K562 (cell line): ENCODE results near the gene EVL. TPM values are rescaled to one million over a fixed set of nuclear protein-coding genes. Genes with fewer than 3 reads are reported as not detected.

ENCODE experiments used
- BRCA1 ChIP-seq, 2 experiments: fragments of 450-650 bp in 1 of 2; sonication (generic) in 1 of 2; formaldehyde crosslinking in 1 of 2; IDR thresholded peaks; 2 replicates each; pipeline versions ENCODE4 v1.5.0 to v1.6.1; 2017 to 2020; ENCODE audit warnings: mild to moderate bottlenecking in 1 of 2, missing genetic modification reagents in 1 of 2
- CREM ChIP-seq: IDR thresholded peaks from 2 replicates; pipeline ENCODE4 v1.6.1; 2014; ENCODE audit warnings: antibody characterized with exemption, low read depth
- DDX20 ChIP-seq: fragments of 450-650 bp; IDR thresholded peaks from 2 replicates; pipeline ENCODE4 v1.6.1; 2016; ENCODE audit warnings: missing genetic modification characterization, low read depth, mild to moderate bottlenecking, missing compliant biosample characterization, moderate library complexity
- ETV5 ChIP-seq: sonication (generic); formaldehyde crosslinking; IDR thresholded peaks from 2 replicates; pipeline ENCODE4 v1.4.0; 2020; ENCODE audit warnings: low read depth, mild to moderate bottlenecking, missing genetic modification reagents
- FIP1L1 ChIP-seq: fragments of 200-400 bp; formaldehyde crosslinking; IDR thresholded peaks from 2 replicates; pipeline ENCODE4 v1.6.1; 2018; ENCODE audit warnings: mild to moderate bottlenecking, low read depth, low read length; ENCODE audit not compliant: poor library complexity, severe bottlenecking
- GATAD2A ChIP-seq: fragments of 450-650 bp; IDR thresholded peaks from 2 replicates; pipeline ENCODE4 v1.6.1; 2017
- GTF2A2 ChIP-seq: IDR thresholded peaks from 2 replicates; pipeline ENCODE4 v1.6.1; 2016; ENCODE audit warnings: mild to moderate bottlenecking, missing genetic modification characterization, missing compliant biosample characterization
- JUNB ChIP-seq: fragments of 450-650 bp; formaldehyde crosslinking; conservative IDR thresholded peaks from 2 replicates; pipeline ENCODE4 v1.4.0; 2020; ENCODE audit warnings: mild to moderate bottlenecking
- JUND ChIP-seq, 2 experiments: IDR thresholded peaks; 2 replicates in 1 of 2; 3 replicates in 1 of 2; pipeline ENCODE4 v1.6.1; 2011; ENCODE audit warnings: borderline replicate concordance in 2 of 2, low read depth in 2 of 2, low read length in 2 of 2, improper control_type of control experiment in 1 of 2, missing biosample characterization in 1 of 2, missing genetic modification characterization in 1 of 2, missing genetic modification reagents in 1 of 2
- KLF1 ChIP-seq: fragments of 450-650 bp; IDR thresholded peaks from 2 replicates; pipeline ENCODE4 v1.6.1; 2016; ENCODE audit warnings: missing genetic modification characterization, missing compliant biosample characterization
- LCOR ChIP-seq: sonication (generic); formaldehyde crosslinking; IDR thresholded peaks from 2 replicates; pipeline ENCODE4 v1.8.0; 2022; ENCODE audit warnings: mild to moderate bottlenecking, missing genetic modification reagents
- MCM7 ChIP-seq, 2 experiments: fragments of 450-650 bp; IDR thresholded peaks; 2 replicates each; pipeline ENCODE4 v1.6.1; 2016 to 2018
- MITF ChIP-seq: IDR thresholded peaks from 2 replicates; pipeline ENCODE4 v1.6.1; 2014; ENCODE audit warnings: antibody characterized with exemption
- NRF1 ChIP-seq, 2 experiments: fragments of 450-650 bp; IDR thresholded peaks in 1 of 2; conservative IDR thresholded peaks in 1 of 2; 2 replicates each; pipeline ENCODE4 v1.6.1; 2014; ENCODE audit warnings: mild to moderate bottlenecking in 2 of 2
- RFX5 ChIP-seq: IDR thresholded peaks from 2 replicates; pipeline ENCODE4 v1.6.1; 2011; ENCODE audit warnings: low read depth, mild to moderate bottlenecking, improper control_type of control experiment, low read length
- SP1 ChIP-seq: sonication (generic); formaldehyde crosslinking; IDR thresholded peaks from 2 replicates; pipeline ENCODE4 v1.8.1; 2022; ENCODE audit warnings: mild to moderate bottlenecking, missing genetic modification reagents
- ZBTB26 ChIP-seq: fragments of 450-650 bp; formaldehyde crosslinking; IDR thresholded peaks from 2 replicates; pipeline ENCODE4 v1.4.0; 2022; ENCODE audit warnings: missing genetic modification characterization
- ZNF316 ChIP-seq: fragments of 450-650 bp; IDR thresholded peaks from 2 replicates; pipeline ENCODE4 v1.6.1; 2016
- ZNF583 ChIP-seq: fragments of 250-450 bp; sonication (Bioruptor Pico); IDR thresholded peaks from 2 replicates; pipeline ENCODE4 v1.4.0; 2020
- ZSCAN29 ChIP-seq: fragments of 450-650 bp; IDR thresholded peaks from 2 replicates; pipeline ENCODE4 v1.6.1; 2017
- polyA plus RNA-seq, 8 experiments: library from polyadenylated mRNA; depleted of rRNA in 4 of 8; stranded (reverse) in 5 of 8; unstranded in 3 of 8; fragments of >200 nt; fragmentation: Nextera tagmentation in 2 of 8; fragmentation: Illumina TruSeq in 1 of 8; extraction: Ambion mirVana in 2 of 8; extraction: Trizol in 1 of 8; gene quantifications; 2 replicates each; pipeline versions ENCODE4 v1.2.1 to v1.2.3, GENCODE V29; 2011 to 2014; ENCODE audit warnings: inconsistent platforms in 1 of 8, missing spikeins in 1 of 8
- total RNA-seq, 7 experiments: library from RNA; depleted of rRNA in 6 of 7; stranded (reverse); fragments of >200 nt in 6 of 7; fragmentation: Illumina TruSeq in 2 of 7; extraction: Trizol in 2 of 7; gene quantifications; 2 replicates each; pipeline versions ENCODE4 v1.2.1 to v1.2.3, GENCODE V29; 2011 to 2021; ENCODE audit warnings: low replicate concordance in 1 of 7
- TF ChIP-seq, protein P1 (sequence below): sonication (generic); formaldehyde crosslinking; IDR thresholded peaks from 2 replicates; pipeline ENCODE4 v1.8.0; 2022; ENCODE audit warnings: mild to moderate bottlenecking, missing genetic modification reagents, borderline replicate concordance
- TF ChIP-seq, protein P2 (sequence below): sonication (generic); formaldehyde crosslinking; IDR thresholded peaks from 2 replicates; pipeline ENCODE4 v1.4.0; 2020; ENCODE audit warnings: mild to moderate bottlenecking, missing genetic modification reagents
- TF ChIP-seq, protein P3 (sequence below): fragments of 450-650 bp; formaldehyde crosslinking; conservative IDR thresholded peaks from 2 replicates; pipeline ENCODE4 v1.4.0; 2022; ENCODE audit warnings: mild to moderate bottlenecking, missing genetic modification characterization

Gene EVL
- total and polyA plus RNA-seq, 9 of the 15 experiments (the other 6 are each of a cell fraction or from before 2014, with no cell fraction given), result 2.9 to 43.4 (median 23.9) TPM

GRCh38 chr14:100076133-100076532, 10.9 kb downstream of the EVL start (continued):
- TF ChIP-seq, protein P1, sequence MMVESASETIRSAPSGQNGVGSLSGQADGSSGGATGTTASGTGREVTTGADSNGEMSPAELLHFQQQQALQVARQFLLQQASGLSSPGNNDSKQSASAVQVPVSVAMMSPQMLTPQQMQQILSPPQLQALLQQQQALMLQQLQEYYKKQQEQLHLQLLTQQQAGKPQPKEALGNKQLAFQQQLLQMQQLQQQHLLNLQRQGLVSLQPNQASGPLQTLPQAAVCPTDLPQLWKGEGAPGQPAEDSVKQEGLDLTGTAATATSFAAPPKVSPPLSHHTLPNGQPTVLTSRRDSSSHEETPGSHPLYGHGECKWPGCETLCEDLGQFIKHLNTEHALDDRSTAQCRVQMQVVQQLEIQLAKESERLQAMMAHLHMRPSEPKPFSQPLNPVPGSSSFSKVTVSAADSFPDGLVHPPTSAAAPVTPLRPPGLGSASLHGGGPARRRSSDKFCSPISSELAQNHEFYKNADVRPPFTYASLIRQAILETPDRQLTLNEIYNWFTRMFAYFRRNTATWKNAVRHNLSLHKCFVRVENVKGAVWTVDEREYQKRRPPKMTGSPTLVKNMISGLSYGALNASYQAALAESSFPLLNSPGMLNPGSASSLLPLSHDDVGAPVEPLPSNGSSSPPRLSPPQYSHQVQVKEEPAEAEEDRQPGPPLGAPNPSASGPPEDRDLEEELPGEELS (CRISPR knock-in tag), result no peak
- TF ChIP-seq KLF1 (tag) (no peak), ETV5 (CRISPR knock-in tag) (peak; percentile 43; the same call in 1 of the 2 replicates), MCM7 (IDR thresholded peaks at IDR 0.05) (no peak), GATAD2A (no peak), MITF (no peak), ZSCAN29 (no peak), CREM (0 out of 2 replicates have a peak, but pooled peaks have one; percentile 23), JUNB (CRISPR knock-in tag) (no peak), ZNF316 (no peak), FIP1L1 (no peak), ZNF583 (CRISPR knock-in tag) (no peak), JUND (IDR thresholded peaks at IDR 0.05; ENCODE audit: borderline replicate concordance, low read depth, low read length) (peak; percentile 31; the same call in 1 of the 2 replicates), JUND (tag; IDR thresholded peaks at IDR 0.05; ENCODE audit: borderline replicate concordance, low read depth, low read length) (no peak; the same call in 2 of the 3 replicates), NRF1 (conservative IDR thresholded peaks at IDR 0.05 in 1 of 2, IDR thresholded peaks at IDR 0.05 in 1 of 2) (peak; percentile 38 to 56), RFX5 (no peak), BRCA1 (IDR thresholded peaks at IDR 0.05) (no peak), BRCA1 (CRISPR knock-in tag; IDR thresholded peaks at IDR 0.05) (no peak), SP1 (CRISPR knock-in tag) (no peak), DDX20 (tag) (no peak), ZBTB26 (CRISPR knock-in tag) (no peak), LCOR (no peak), GTF2A2 (tag) (no peak)
- TF ChIP-seq, protein P2, sequence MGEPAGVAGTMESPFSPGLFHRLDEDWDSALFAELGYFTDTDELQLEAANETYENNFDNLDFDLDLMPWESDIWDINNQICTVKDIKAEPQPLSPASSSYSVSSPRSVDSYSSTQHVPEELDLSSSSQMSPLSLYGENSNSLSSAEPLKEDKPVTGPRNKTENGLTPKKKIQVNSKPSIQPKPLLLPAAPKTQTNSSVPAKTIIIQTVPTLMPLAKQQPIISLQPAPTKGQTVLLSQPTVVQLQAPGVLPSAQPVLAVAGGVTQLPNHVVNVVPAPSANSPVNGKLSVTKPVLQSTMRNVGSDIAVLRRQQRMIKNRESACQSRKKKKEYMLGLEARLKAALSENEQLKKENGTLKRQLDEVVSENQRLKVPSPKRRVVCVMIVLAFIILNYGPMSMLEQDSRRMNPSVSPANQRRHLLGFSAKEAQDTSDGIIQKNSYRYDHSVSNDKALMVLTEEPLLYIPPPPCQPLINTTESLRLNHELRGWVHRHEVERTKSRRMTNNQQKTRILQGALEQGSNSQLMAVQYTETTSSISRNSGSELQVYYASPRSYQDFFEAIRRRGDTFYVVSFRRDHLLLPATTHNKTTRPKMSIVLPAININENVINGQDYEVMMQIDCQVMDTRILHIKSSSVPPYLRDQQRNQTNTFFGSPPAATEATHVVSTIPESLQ, result no peak
- TF ChIP-seq, protein P3, sequence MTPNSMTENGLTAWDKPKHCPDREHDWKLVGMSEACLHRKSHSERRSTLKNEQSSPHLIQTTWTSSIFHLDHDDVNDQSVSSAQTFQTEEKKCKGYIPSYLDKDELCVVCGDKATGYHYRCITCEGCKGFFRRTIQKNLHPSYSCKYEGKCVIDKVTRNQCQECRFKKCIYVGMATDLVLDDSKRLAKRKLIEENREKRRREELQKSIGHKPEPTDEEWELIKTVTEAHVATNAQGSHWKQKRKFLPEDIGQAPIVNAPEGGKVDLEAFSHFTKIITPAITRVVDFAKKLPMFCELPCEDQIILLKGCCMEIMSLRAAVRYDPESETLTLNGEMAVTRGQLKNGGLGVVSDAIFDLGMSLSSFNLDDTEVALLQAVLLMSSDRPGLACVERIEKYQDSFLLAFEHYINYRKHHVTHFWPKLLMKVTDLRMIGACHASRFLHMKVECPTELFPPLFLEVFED (CRISPR knock-in tag), result no peak
